Neutrophil (primary cell): ENCODE data around the gene TPCN1.

ENCODE experiments used
- H3K27ac ChIP-seq: fragments of 200-600 bp; sonication (generic); 2 replicates; pipeline ENCODE4 v1.5.1; 2016; ENCODE audit warnings: mild to moderate bottlenecking, moderate library complexity
- H3K27me3 ChIP-seq: fragments of 200-600 bp; sonication (generic); 2 replicates; pipeline ENCODE4 v1.6.0; 2016; ENCODE audit warnings: mild to moderate bottlenecking
- H3K36me3 ChIP-seq: fragments of 200-600 bp; sonication (generic); 2 replicates; pipeline ENCODE4 v1.5.1; 2017
- H3K4me1 ChIP-seq, 2 experiments: fragments of 200-600 bp in 1 of 2; sonication (generic) in 1 of 2; 1 replicate in 1 of 2; 2 replicates in 1 of 2; pipeline versions ENCODE4 v1.5.1 to v1.6.1; 2013 to 2016; ENCODE audit warnings: low read depth in 1 of 2, low read length in 1 of 2, mild to moderate bottlenecking in 1 of 2, moderate library complexity in 1 of 2; ENCODE audit not compliant: control insufficient read depth in 1 of 2, insufficient read depth in 1 of 2
- H3K4me3 ChIP-seq, 2 experiments: fragments of 200-600 bp in 1 of 2; sonication (generic) in 1 of 2; 1 replicate in 1 of 2; 2 replicates in 1 of 2; pipeline ENCODE4 v1.5.1; 2013 to 2016; ENCODE audit warnings: low read depth in 1 of 2, low read length in 1 of 2, mild to moderate bottlenecking in 1 of 2, moderate library complexity in 1 of 2
- H3K9me3 ChIP-seq: fragments of 200-600 bp; sonication (generic); 2 replicates; pipeline ENCODE4 v1.5.1; 2016
- CTCF ChIP-seq: fragments of 200-600 bp; sonication (generic); IDR thresholded peaks from 2 replicates; pipeline ENCODE4 v1.5.1; 2016; ENCODE audit warnings: antibody characterized with exemption

The TPCN1 gene

GRCh38 chr12:113239288-113239771, 18.1 kb downstream of the TPCN1 start:
- Histone ChIP-seq H3K9me3 (no peaks in the 10 kb centered on the region), H3K36me3 (no peaks in the 10 kb centered on the region), H3K27me3 (no peaks in the 10 kb centered on the region), H3K4me3 (no peak overlapping the region), H3K4me1 (peaks cover 0 to 15% of the 10 kb centered on the region in 2 experiments), H3K27ac (no peak overlapping the region)
- no peak for TF ChIP-seq CTCF

GRCh38 chr12:113239811-113240331, 18.6 kb downstream of the TPCN1 start:
- H3K36me3 ChIP-seq: no peaks in the 10 kb centered on the region
- no peak overlapping the region for H3K4me3 ChIP-seq
- H3K4me1 ChIP-seq: peaks cover 0 to 15% of the 10 kb centered on the region in 2 experiments
- no peaks in the 10 kb centered on the region for H3K27me3 ChIP-seq
- no peak overlapping the region for H3K27ac ChIP-seq
- TF ChIP-seq CTCF: no peak
- no peaks in the 10 kb centered on the region for H3K9me3 ChIP-seq

- no peak for TF ChIP-seq CTCF
- Histone ChIP-seq H3K9me3 (no peaks in the 10 kb centered on the region), H3K27ac (no peak overlapping the region), H3K27me3 (no peaks in the 10 kb centered on the region), H3K36me3 (no peaks in the 10 kb centered on the region), H3K4me1 (peaks cover 0 to 15% of the 10 kb centered on the region in 2 experiments), H3K4me3 (no peak overlapping the region)
Measured at GRCh38 chr12:113240395-113240794, 19.1 kb downstream of the TPCN1 start.

- Histone ChIP-seq H3K27ac (peak overlapping the region; percentile 12), H3K27me3 (no peaks in the 10 kb centered on the region), H3K36me3 (no peaks in the 10 kb centered on the region), H3K4me1 (peaks cover 0 to 15% of the 10 kb centered on the region in 2 experiments), H3K4me3 (no peak overlapping the region), H3K9me3 (no peaks in the 10 kb centered on the region)
- no peak for TF ChIP-seq CTCF
Measured at GRCh38 chr12:113241191-113242025, 20.1 kb downstream of the TPCN1 start.

GRCh38 chr12:113242026-113242418, 20.8 kb downstream of the TPCN1 start:
- H3K27ac ChIP-seq: peak overlapping the region; percentile 12
- no peak for TF ChIP-seq CTCF
- no peaks in the 10 kb centered on the region for H3K36me3 ChIP-seq
- no peaks in the 10 kb centered on the region for H3K9me3 ChIP-seq
- no peak overlapping the region for H3K4me3 ChIP-seq
- no peaks in the 10 kb centered on the region for H3K27me3 ChIP-seq
- peaks cover 0 to 15% of the 10 kb centered on the region in 2 experiments for H3K4me1 ChIP-seq
